ENCODE data around the gene TBC1D22A.

DNA sequence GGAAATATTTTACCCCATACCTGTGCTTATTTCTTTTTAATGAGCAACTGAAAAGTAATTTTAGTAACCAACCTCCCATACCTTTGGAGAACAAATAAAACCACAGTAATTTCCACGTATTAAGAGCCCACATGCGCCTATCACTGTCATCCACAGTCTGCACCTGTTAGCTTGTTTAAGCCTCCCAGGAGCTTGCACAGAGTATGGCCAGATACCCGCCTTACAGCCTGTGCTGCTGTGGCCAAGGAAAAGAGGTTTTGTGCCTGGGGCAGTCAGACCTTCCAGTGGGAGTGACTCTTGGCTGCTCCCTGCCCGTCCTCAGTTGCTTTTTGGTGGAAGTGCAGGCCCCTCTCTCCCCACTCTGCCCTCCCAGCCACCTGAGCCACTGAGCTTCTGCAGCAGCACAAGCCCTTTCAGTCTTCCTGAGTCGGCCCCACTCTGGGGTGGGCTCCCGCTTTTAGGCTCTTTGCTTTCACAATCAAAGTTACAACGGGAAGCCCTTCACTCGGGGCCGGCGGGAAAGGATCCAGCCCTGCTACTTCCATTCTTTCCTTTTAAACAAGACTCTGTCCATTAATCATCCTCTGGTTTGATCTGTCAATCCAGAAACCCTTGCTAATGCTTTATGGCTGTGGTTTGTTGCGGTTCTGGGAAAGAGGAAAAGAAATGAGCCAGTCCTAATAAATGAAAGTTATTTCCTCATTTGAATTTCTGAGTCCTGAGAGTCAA, 308.8 kb downstream of the TBC1D22A start:
- TF ChIP-seq, protein P1, sequence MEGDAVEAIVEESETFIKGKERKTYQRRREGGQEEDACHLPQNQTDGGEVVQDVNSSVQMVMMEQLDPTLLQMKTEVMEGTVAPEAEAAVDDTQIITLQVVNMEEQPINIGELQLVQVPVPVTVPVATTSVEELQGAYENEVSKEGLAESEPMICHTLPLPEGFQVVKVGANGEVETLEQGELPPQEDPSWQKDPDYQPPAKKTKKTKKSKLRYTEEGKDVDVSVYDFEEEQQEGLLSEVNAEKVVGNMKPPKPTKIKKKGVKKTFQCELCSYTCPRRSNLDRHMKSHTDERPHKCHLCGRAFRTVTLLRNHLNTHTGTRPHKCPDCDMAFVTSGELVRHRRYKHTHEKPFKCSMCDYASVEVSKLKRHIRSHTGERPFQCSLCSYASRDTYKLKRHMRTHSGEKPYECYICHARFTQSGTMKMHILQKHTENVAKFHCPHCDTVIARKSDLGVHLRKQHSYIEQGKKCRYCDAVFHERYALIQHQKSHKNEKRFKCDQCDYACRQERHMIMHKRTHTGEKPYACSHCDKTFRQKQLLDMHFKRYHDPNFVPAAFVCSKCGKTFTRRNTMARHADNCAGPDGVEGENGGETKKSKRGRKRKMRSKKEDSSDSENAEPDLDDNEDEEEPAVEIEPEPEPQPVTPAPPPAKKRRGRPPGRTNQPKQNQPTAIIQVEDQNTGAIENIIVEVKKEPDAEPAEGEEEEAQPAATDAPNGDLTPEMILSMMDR (IDR thresholded peaks at IDR 0.05; ENCODE audit: insufficient read depth, low read depth, low read length): no peak
- no peak for TF ChIP-seq EZH2 (IDR thresholded peaks at IDR 0.05; ENCODE audit: insufficient read depth, low read length)

Data from astrocyte (in vitro differentiated cells and primary cell).